HepG2 (cell line): Measurements from ENCODE around the gene TTLL4. TPM values are rescaled to one million over a fixed set of nuclear protein-coding genes. Genes with fewer than 3 reads are reported as not detected.

Experiments used
- BCL6 ChIP-seq: IDR thresholded peaks from 2 replicates; pipeline ENCODE4 v1.6.1; 2016; ENCODE audit warnings: missing genetic modification reagents, missing compliant biosample characterization
- BHLHE40 ChIP-seq: IDR thresholded peaks from 2 replicates; pipeline ENCODE4 v1.6.1; 2011; ENCODE audit warnings: low read length, improper control_type of control experiment
- CREM ChIP-seq, 2 experiments: sonication (generic) in 1 of 2; formaldehyde crosslinking in 1 of 2; IDR thresholded peaks; 2 replicates each; pipeline versions ENCODE4 v1.4.0 to v1.6.1; 2016 to 2020; ENCODE audit warnings: antibody characterized with exemption in 1 of 2, mild to moderate bottlenecking in 1 of 2, missing genetic modification reagents in 1 of 2
- ELF1 ChIP-seq: sonication (generic); formaldehyde crosslinking; IDR thresholded peaks from 2 replicates; pipeline ENCODE4 v1.4.0; 2020; ENCODE audit warnings: missing genetic modification reagents
- FOSL2 ChIP-seq: sonication (generic); formaldehyde crosslinking; IDR thresholded peaks from 2 replicates; pipeline ENCODE4 v1.4.0; 2020; ENCODE audit warnings: missing genetic modification reagents
- GLI4 ChIP-seq: sonication (generic); formaldehyde crosslinking; IDR thresholded peaks from 2 replicates; pipeline ENCODE4 v1.5.1; 2020; ENCODE audit warnings: missing genetic modification reagents, mild to moderate bottlenecking, moderate library complexity, borderline replicate concordance
- HOXA3 ChIP-seq: sonication (generic); formaldehyde crosslinking; IDR thresholded peaks from 2 replicates; pipeline ENCODE4 v1.5.0; 2020; ENCODE audit warnings: missing genetic modification reagents
- KDM2A ChIP-seq: sonication (generic); formaldehyde crosslinking; IDR thresholded peaks from 2 replicates; pipeline ENCODE4 v1.4.0; 2020; ENCODE audit warnings: low read depth, missing genetic modification reagents, borderline replicate concordance
- KLF11 ChIP-seq: IDR thresholded peaks from 2 replicates; pipeline ENCODE4 v1.6.1; 2016; ENCODE audit warnings: missing compliant biosample characterization
- MXI1 ChIP-seq: IDR thresholded peaks from 3 replicates; pipeline ENCODE4 v1.6.1; 2012; ENCODE audit warnings: low read depth, low read length, inconsistent platforms, borderline replicate concordance
- MYNN ChIP-seq: sonication (generic); formaldehyde crosslinking; IDR thresholded peaks from 2 replicates; pipeline ENCODE4 v1.4.0; 2020; ENCODE audit warnings: mild to moderate bottlenecking, low read depth, missing genetic modification reagents
- NFE2L2 ChIP-seq: fragments of 150-350 bp; IDR thresholded peaks from 2 replicates; pipeline ENCODE4 v1.6.1; 2014; ENCODE audit warnings: low read length
- PITX1 ChIP-seq: sonication (generic); formaldehyde crosslinking; IDR thresholded peaks from 2 replicates; pipeline ENCODE4 v1.5.1; 2020; ENCODE audit warnings: mild to moderate bottlenecking, missing genetic modification reagents
- RARA ChIP-seq: IDR thresholded peaks from 2 replicates; pipeline ENCODE4 v1.6.1; 2016; ENCODE audit warnings: missing genetic modification reagents, missing compliant biosample characterization
- RNF2 ChIP-seq: fragments of 450-650 bp; conservative IDR thresholded peaks from 2 replicates; pipeline ENCODE4 v1.6.1; 2016; ENCODE audit warnings: low read depth
- RXRA ChIP-seq: sonication (generic); formaldehyde crosslinking; IDR thresholded peaks from 2 replicates; pipeline ENCODE4 v1.5.1; 2020; ENCODE audit warnings: missing genetic modification reagents
- TBX3 ChIP-seq: fragments of 450-650 bp; IDR thresholded peaks from 2 replicates; pipeline ENCODE4 v1.6.1; 2017; ENCODE audit warnings: antibody characterized with exemption, mild to moderate bottlenecking, inconsistent platforms, borderline replicate concordance
- TCF7 ChIP-seq: sonication (generic); IDR thresholded peaks from 2 replicates; pipeline ENCODE4 v1.6.1; 2016; ENCODE audit warnings: antibody characterized with exemption, low read depth
- UBTF ChIP-seq: sonication (generic); formaldehyde crosslinking; IDR thresholded peaks from 2 replicates; pipeline ENCODE4 v1.4.0; 2020; ENCODE audit warnings: mild to moderate bottlenecking, missing genetic modification reagents
- ZFP36L2 ChIP-seq: sonication (generic); formaldehyde crosslinking; IDR thresholded peaks from 2 replicates; pipeline ENCODE4 v1.4.0; 2020; ENCODE audit warnings: missing genetic modification reagents
- ZNF124 ChIP-seq: sonication (generic); formaldehyde crosslinking; IDR thresholded peaks from 2 replicates; pipeline ENCODE4 v1.4.0; 2020; ENCODE audit warnings: missing genetic modification reagents
- ZNF253 ChIP-seq: sonication (generic); formaldehyde crosslinking; IDR thresholded peaks from 2 replicates; pipeline ENCODE4 v1.8.0; 2022; ENCODE audit warnings: mild to moderate bottlenecking, missing genetic modification reagents, borderline replicate concordance
- ZNF326 ChIP-seq: sonication (generic); formaldehyde crosslinking; IDR thresholded peaks from 2 replicates; pipeline ENCODE4 v1.4.0; 2020; ENCODE audit warnings: missing genetic modification reagents, borderline replicate concordance
- ZNF331 ChIP-seq: sonication (generic); formaldehyde crosslinking; IDR thresholded peaks from 2 replicates; pipeline ENCODE4 v1.4.0; 2020; ENCODE audit warnings: missing genetic modification reagents
- ZNF431 ChIP-seq: sonication (generic); formaldehyde crosslinking; IDR thresholded peaks from 2 replicates; pipeline ENCODE4 v1.9.0; 2022; ENCODE audit warnings: missing genetic modification reagents, low read depth, mild to moderate bottlenecking, borderline replicate concordance
- ZNF501 ChIP-seq: sonication (generic); formaldehyde crosslinking; IDR thresholded peaks from 2 replicates; pipeline ENCODE4 v1.5.1; 2020; ENCODE audit warnings: mild to moderate bottlenecking, moderate library complexity, missing genetic modification reagents
- ZNF543 ChIP-seq: sonication (generic); formaldehyde crosslinking; IDR thresholded peaks from 2 replicates; pipeline ENCODE4 v1.4.0; 2020; ENCODE audit warnings: mild to moderate bottlenecking, missing genetic modification reagents
- ZNF644 ChIP-seq: IDR thresholded peaks from 2 replicates; pipeline ENCODE4 v1.6.1; 2016; ENCODE audit warnings: low read depth
- polyA plus RNA-seq, 8 experiments: library from polyadenylated mRNA; depleted of rRNA in 3 of 8; stranded (reverse) in 7 of 8; unstranded in 1 of 8; fragments of >200 nt; fragmentation: Illumina TruSeq in 4 of 8; extraction: Trizol in 4 of 8; gene quantifications; 2 replicates each; pipeline versions ENCODE4 v1.2.1 to v1.2.3, GENCODE V29; 2011 to 2016; ENCODE audit warnings: low read depth in 4 of 8, missing spikeins in 1 of 8, mixed read lengths in 1 of 8; ENCODE audit not compliant: insufficient read depth in 1 of 8
- total RNA-seq, 5 experiments: library from RNA; depleted of rRNA; stranded (reverse); fragments of >200 nt; fragmentation: Illumina TruSeq; extraction: Trizol; gene quantifications; 2 replicates each; pipeline ENCODE4 v1.2.3, GENCODE V29; 2016; ENCODE audit warnings: low read depth in 1 of 5
- TF ChIP-seq, protein P1 (sequence below): IDR thresholded peaks from 2 replicates; pipeline ENCODE4 v1.6.1; 2012; ENCODE audit warnings: inconsistent platforms
- TF ChIP-seq, protein P2 (sequence below): conservative IDR thresholded peaks from 2 replicates; pipeline ENCODE4 v1.6.1; 2018; ENCODE audit warnings: missing genetic modification reagents

The TTLL4 gene
- total and polyA plus RNA-seq, 2 of the 13 experiments (the other 11 are each of a cell fraction or from before 2014, with no cell fraction given): 77.5 to 84.6 TPM

GRCh38 chr2:218745160-218745558, 34.5 kb downstream of the TTLL4 start (continued):
- no peak for TF ChIP-seq KLF11
- no peak for TF ChIP-seq PITX1 (CRISPR knock-in tag)
- TF ChIP-seq HOXA3 (CRISPR knock-in tag): no peak; the same call in 1 of the 2 replicates
- no peak for TF ChIP-seq ZNF124
- no peak for TF ChIP-seq UBTF (CRISPR knock-in tag)
- TF ChIP-seq, protein P1, sequence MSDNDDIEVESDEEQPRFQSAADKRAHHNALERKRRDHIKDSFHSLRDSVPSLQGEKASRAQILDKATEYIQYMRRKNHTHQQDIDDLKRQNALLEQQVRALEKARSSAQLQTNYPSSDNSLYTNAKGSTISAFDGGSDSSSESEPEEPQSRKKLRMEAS: peak; percentile 76
- no peak for TF ChIP-seq MYNN (CRISPR knock-in tag)
- no peak for TF ChIP-seq BHLHE40
- TF ChIP-seq RXRA (CRISPR knock-in tag): peak; percentile 92; the same call in 1 of the 2 replicates
- TF ChIP-seq ZFP36L2 (CRISPR knock-in tag): no peak
- TF ChIP-seq TBX3: peak; percentile 14; the same call in 1 of the 2 replicates
- TF ChIP-seq ZNF326: 0 out of 2 replicates have a peak, but pooled peaks have one; percentile 47
- TF ChIP-seq ZNF331: peak; percentile 44; the same call in 1 of the 2 replicates
- 0 out of 2 replicates have a peak, but pooled peaks have one; percentile 29 for TF ChIP-seq ZNF644 (CRISPR knock-in tag)
- TF ChIP-seq ZNF543 (CRISPR knock-in tag): no peak
- no peak for TF ChIP-seq RNF2
- TF ChIP-seq KDM2A (CRISPR knock-in tag): no peak
- TF ChIP-seq BCL6 (CRISPR knock-in tag): peak; percentile 66
- TF ChIP-seq TCF7: 0 out of 2 replicates have a peak, but pooled peaks have one; percentile 10
- TF ChIP-seq GLI4: no peak
- peak; percentile 99 for TF ChIP-seq RARA (CRISPR knock-in tag)
- no peak for TF ChIP-seq ZNF431
- no peak for TF ChIP-seq ELF1 (CRISPR knock-in tag)
- no peak for TF ChIP-seq ZNF253 (CRISPR knock-in tag)
- TF ChIP-seq ZNF501 (CRISPR knock-in tag): no peak
- TF ChIP-seq, protein P2, sequence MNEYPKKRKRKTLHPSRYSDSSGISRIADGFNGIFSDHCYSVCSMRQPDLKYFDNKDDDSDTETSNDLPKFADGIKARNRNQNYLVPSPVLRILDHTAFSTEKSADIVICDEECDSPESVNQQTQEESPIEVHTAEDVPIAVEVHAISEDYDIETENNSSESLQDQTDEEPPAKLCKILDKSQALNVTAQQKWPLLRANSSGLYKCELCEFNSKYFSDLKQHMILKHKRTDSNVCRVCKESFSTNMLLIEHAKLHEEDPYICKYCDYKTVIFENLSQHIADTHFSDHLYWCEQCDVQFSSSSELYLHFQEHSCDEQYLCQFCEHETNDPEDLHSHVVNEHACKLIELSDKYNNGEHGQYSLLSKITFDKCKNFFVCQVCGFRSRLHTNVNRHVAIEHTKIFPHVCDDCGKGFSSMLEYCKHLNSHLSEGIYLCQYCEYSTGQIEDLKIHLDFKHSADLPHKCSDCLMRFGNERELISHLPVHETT (CRISPR knock-in tag): no peak
- TF ChIP-seq FOSL2 (CRISPR knock-in tag): peak; percentile 34; the same call in 1 of the 2 replicates
- TF ChIP-seq CREM (IDR thresholded peaks at IDR 0.05): 0 out of 2 replicates have a peak, but pooled peaks have one; percentile 5
- TF ChIP-seq CREM (CRISPR knock-in tag; IDR thresholded peaks at IDR 0.05): no peak
- peak; percentile 82 for TF ChIP-seq NFE2L2
- TF ChIP-seq MXI1: 0 out of 3 replicates have a peak, but pooled peaks have one; percentile 27
